GM13977 (cell line): Measurements from ENCODE around the gene CPN2.

Source experiments
- DNase-seq: peaks from one replicate; pipeline ENCODE4 v3.0.0; 2012; ENCODE audit warnings: low spot score
- in situ Hi-C: fragments of 300-500 bp; cut with MboI; formaldehyde crosslinking; loops from one replicate; pipeline ENCODE4 v1.12.0; 2022; ENCODE audit warnings: low sequenced_read_pairs, low pct_unique_long_range_greater_than_20kb, mixed read lengths, inconsistent platforms; ENCODE audit not compliant: unreplicated experiment
- TF ChIP-seq, protein P1 (sequence below): IDR thresholded peaks from 2 replicates; pipeline ENCODE4 v1.5.1; 2012; ENCODE audit warnings: mild to moderate bottlenecking, control low read depth; ENCODE audit not compliant: insufficient read depth; ENCODE audit errors: extremely low read depth, missing control alignments

CPN2 gene

DNA sequence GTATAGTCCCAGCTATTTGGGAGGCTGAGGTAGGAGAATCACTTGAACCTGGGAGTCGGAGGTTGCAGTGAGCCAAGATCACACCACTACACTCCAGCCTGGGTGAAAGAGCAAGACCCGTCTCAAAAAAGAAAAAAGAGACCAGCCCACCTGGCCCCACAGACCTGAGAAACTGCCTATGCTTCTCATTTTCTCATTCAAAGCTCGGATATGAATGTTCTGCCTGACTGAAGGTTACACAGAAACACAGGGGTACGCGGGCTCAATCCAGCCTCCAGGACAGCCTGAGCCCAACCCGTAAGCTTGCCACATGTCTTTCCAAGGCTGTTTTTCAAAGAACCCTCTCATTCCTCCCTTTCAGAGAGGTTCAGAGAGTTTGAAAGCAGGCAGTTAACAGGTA is 28.1 kb upstream of the CPN2 start:
- DNase-seq, result no peak
- in situ Hi-C loops, result no loop called here
- TF ChIP-seq, protein P1, sequence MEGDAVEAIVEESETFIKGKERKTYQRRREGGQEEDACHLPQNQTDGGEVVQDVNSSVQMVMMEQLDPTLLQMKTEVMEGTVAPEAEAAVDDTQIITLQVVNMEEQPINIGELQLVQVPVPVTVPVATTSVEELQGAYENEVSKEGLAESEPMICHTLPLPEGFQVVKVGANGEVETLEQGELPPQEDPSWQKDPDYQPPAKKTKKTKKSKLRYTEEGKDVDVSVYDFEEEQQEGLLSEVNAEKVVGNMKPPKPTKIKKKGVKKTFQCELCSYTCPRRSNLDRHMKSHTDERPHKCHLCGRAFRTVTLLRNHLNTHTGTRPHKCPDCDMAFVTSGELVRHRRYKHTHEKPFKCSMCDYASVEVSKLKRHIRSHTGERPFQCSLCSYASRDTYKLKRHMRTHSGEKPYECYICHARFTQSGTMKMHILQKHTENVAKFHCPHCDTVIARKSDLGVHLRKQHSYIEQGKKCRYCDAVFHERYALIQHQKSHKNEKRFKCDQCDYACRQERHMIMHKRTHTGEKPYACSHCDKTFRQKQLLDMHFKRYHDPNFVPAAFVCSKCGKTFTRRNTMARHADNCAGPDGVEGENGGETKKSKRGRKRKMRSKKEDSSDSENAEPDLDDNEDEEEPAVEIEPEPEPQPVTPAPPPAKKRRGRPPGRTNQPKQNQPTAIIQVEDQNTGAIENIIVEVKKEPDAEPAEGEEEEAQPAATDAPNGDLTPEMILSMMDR, result no peak

GRCh38 chr3:194377708-194378107 is 26.6 kb upstream of the CPN2 start:
- DNase-seq, result no peak
- in situ Hi-C loops, result no loop called here
- TF ChIP-seq, protein P1, result no peak

DNA sequence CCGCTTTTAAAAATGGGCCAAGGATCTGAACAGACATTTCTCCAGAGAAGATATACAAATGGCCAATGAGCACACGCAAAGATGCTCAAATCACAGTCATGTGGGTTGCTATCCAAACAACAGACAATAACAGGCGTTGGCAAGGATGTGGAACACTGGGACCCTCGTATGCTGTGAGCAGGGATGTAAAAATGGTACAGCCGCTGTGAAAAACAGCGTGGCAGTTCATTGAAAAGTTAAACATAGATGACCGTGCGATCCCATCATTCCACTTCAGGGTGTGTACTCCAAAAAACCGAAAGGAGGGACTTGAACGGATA is 25.1 kb upstream of the CPN2 start:
- in situ Hi-C loops, result no loop called here
- TF ChIP-seq, protein P1, result no peak
- no peak for DNase-seq

DNA sequence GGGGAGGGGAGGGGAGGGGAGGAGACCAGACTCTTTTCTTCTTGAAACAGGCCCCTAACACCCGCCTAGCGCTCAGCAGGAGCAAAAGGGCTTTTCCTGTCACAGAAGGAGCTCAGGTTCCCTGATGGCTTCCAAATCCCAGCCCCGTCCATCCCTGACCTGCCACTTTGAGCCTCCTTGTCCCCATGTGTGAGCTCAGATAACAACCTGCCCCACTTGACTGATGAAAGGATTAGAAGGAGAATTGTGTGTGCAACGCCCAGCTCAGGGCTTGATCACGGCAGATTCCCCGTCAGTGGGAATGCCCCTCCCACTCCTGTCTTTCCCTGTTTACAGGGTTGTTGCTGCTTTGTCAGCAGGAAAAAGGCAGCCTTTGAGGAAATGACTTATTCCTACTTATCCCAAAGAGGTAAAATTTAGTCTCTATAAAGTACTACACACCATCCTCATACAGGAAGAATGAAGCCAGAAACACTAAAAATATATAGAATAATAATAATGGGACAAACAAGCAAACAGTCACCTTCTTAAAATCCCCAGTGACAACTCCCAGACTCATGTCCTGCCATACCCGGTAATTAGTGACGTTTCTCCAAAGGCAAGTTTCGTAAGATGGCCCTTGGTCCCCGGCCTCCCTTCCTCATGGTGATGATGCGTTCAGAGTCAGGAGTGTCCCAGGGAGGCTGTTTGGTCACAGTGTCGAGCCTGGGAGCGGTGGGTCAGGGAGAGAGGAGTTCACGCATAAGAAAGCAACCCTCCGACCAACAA is 24.5 kb upstream of the CPN2 start:
- TF ChIP-seq, protein P1, result no peak
- in situ Hi-C loops, result no loop called here
- no peak for DNase-seq

DNA sequence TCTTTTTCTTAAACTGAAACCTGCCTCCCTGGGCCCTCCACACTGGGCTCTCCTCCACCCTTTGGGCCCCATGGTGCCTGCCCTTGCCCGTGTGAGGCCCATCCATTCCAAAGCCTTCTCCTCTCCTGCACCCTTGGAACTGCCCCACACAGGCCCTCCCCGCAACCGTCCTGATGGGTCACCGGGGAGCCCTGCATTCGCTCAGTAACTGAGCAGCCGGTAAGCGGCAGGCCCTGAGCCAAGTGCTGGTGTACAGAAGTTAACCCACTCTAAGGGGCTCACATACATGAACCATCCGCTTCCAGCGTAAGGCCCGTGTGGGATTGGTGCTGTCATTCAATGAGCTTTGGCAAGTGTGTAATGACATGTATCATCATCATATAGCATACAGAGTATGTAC is 23.8 kb upstream of the CPN2 start:
- in situ Hi-C loops, result no loop called here
- TF ChIP-seq, protein P1, result no peak
- no peak for DNase-seq

DNA sequence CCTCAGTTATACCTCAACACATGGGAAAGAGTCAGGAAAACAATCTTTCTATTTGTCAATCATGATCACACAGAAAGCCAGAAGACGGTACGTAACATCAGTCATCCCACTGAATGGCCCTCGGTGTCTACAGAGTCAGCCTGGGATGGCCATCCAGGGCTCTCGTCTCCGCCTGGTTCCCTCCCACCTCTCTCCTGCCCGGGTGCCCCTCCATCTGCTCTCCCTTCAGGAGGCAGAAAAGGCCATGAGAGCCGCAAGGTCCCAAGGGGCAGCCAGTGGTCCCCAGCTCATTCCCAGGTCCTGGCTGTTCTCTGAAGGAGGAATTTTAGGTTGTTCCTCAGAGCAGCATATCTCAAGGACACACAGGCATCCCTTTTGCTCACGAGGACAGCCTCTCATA is 22.8 kb upstream of the CPN2 start:
- in situ Hi-C loops, result no loop called here
- DNase-seq, result no peak
- TF ChIP-seq, protein P1, result no peak
